Epithelial cell of prostate (primary cell): ENCODE data around the gene CPLX4.

Source experiments
- DNase-seq: peaks from one replicate; pipeline ENCODE4 v3.0.0-alpha.2; 2011; ENCODE audit warnings: low read depth, low spot score
- H3K27ac ChIP-seq: fragments of 450-650 bp; 2 replicates; pipeline ENCODE4 v1.5.1; 2017; ENCODE audit warnings: mild to moderate bottlenecking

The CPLX4 gene, protein sequence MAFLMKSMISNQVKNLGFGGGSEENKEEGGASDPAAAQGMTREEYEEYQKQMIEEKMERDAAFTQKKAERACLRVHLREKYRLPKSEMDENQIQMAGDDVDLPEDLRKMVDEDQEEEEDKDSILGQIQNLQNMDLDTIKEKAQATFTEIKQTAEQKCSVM

DNA sequence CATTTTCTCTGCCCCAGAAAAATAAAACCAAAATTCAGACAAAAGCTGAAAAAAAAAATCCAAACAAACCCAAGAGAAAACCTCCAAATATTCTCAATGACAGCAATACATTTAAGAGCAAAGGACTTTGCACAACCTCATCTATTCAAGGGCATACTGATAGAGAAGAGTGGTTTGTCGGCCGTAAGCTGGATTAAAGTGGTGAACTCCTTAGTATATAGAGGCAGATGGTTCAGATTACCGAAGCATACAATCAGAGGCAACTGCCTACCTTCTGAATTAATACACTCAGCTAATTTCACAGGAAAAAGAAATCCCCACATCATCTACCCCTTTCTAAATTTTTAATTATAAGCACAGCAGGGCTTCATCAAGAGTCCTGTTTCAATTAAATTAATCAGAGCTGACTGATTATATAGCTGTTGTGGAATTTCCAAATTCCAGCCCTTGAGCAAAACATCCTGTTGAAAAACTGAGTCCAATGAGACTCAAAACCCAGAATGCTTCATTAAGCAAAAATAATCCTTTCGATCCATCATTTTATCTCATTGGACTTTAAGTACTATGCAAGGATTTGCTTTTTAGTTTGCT lies at the start of gene CPLX4:
CPLX4 (minus strand) TSS at position 190 of the 591 bp plus-strand sequence; CDS start at position 3, 187 bp downstream.
- DNase-seq, result no peak
- no peak within 1 kb of the TSS for H3K27ac ChIP-seq

DNA sequence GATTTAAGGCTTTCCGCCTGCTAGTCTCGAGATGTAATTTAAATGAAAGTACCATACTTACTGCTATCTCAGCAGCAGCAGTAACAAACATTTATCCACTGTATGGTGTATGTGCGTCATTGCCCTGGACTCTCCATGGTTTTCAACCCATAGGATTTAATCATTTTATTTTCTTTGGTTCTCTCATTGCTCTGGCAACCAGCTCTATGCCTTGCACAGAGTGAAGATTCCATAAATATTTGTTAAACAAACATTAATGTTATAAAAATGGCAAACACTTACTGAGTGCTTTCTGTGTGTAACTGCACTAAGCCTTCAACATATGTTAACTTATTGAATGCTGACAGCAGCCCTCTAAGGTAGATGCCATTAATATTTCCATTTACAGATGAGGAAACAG lies 41.9 kb upstream of the CPLX4 start:
- DNase-seq, result no peak
- H3K27ac ChIP-seq, result no peak overlapping the region

DNA sequence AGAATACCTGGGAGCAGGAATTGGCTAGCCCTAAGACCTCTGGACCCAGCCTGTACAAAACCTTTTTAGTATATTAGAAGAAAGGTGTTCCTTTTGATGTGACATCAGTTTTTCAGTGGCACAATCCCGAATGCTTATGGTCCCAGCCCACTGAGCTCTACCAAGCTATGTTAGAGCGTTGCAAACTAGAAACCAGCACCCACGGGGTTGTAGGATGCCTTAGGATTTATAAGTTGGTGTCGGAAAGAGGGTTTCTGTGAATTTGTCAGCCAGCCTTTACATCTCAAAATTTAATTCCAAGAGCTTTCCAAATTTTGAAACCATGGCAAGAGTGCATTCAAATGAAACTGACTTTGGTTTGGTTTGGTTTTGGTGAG lies 41.1 kb upstream of the CPLX4 start:
- H3K27ac ChIP-seq, result no peak overlapping the region
- DNase-seq, result no peak

DNA sequence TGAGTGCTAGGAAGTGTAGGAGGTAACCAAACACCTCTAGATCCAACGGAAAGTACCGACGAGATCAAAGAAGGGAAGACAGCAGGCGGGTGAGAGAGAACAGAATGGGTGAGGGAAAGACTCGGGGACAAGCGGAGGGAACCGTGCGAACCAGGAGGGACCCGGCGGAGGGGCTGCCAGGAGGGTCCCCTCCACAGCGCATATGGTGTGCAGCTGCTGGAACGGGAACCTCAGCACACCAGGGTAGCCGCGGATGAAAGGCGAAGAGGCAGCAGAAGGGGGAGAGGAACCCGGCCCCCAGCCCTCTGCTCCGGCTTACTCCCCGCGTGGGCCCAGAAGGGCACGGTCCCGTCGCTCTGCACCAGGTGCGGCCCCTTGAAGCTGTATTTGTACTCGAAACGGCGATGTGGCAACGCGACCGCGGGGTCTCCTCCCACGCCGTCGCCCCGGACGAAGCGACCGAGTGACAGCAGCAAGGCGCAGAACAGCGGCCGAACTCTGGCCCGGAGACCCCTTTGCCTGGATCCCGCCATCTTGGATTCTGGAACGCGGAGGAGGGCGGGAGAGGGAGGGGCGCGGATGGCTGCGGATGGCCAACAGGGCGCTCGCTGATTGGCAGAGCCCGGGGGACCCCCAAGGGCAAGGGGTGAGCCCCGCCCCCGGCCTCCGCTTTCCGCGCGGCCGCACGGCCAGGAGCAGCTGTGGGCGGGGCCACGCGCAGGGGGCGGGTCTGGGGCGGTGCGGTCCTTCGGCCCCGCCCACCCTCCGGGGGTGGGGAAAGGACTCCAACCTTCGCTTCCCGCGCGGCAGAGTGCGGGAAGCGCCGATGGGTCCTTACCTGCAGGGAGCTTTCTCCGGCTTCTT lies 40.5 kb upstream of the CPLX4 start, which contains the start of gene LMAN1:
LMAN1 (minus strand) TSS at position 554 of the 864 bp plus-strand sequence; CDS start at position 533, 21 bp downstream.
- peak; percentile 51 for DNase-seq
- peak within 1 kb of the TSS; percentile 65 for H3K27ac ChIP-seq

DNA sequence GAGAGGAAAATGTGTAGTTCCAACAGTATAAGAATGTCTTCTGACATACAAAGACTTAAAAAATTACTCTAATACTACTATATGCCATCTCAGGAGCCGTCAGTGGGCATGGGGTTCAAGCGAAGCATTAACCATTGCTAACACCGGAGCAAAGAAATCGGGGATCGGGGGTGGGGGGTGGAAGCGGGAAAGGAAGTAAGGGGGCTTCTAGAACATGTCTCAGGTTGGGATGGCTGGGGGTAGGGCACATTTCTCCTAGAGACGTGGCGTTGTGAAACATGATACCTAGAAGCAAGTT lies 39.9 kb upstream of the CPLX4 start:
- H3K27ac ChIP-seq, result peak overlapping the region; percentile 65
- DNase-seq, result no peak

DNA sequence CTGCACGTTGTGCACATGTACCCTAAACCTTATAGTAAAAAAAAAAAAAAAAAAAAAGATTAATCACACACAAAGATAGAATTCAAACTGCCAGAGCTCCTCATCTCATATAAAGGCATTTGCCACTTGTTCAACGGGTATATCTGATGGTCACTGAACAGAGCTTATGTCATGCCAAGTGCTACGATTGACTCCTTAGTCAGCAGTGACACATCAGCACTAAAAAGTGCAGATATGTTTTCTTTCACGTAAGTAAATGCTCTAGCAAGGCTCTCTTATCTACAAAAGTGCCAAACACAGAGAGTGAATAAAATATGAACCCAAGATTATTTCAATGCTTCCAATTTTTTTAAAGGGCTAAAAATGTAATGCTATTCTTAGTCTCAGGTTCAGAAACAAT lies 39.5 kb upstream of the CPLX4 start:
- peak overlapping the region; percentile 65 for H3K27ac ChIP-seq
- DNase-seq, result peak; percentile 63

DNA sequence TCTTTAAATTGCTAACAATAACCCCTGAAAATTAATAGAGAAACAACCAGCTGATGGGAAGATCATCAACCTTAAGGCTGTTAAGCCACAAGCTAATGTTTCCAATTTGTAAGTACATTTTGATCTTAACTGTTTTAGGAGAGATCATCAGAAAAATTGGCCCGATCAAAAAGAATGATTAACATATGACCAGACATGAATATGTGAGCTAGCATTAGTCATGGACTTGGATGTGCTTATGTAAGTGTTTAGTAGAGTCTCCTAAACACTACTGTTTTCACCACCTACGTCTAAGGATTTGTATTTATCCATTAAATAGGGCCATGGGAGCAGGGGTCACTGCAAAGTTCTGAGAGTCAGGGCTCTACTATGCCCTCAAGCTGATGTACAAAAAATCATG lies 36.3 kb upstream of the CPLX4 start:
- DNase-seq, result no peak
- no peak overlapping the region for H3K27ac ChIP-seq

DNA sequence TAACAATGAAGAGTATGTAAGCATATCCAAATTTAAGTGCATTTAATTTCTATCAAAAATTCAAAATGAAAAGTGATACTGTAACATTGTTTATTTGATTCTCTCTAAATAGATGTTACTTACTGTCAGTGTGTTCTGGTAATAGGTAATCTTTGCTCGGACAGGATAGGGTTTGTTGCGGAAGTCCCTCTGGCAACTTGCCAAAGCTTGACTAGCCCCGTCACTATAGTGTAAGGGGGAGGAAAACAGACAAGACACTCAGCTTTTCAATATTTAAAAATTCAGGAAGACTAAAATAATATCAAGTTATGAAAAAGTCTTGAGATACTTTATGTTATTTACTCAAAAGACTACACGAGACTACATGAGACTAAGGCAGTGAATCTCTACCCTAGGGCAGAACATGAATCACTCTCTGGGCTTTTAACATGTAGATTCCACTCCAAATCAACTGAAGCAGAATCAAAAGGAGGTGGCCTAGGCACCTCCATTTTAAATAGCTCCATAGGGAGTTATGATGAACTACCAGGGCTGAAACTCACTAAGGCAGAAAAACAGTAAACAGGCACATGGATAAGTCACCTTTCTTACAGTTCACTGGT lies 34.7 kb upstream of the CPLX4 start:
- no peak for DNase-seq
- H3K27ac ChIP-seq, result no peak overlapping the region

DNA sequence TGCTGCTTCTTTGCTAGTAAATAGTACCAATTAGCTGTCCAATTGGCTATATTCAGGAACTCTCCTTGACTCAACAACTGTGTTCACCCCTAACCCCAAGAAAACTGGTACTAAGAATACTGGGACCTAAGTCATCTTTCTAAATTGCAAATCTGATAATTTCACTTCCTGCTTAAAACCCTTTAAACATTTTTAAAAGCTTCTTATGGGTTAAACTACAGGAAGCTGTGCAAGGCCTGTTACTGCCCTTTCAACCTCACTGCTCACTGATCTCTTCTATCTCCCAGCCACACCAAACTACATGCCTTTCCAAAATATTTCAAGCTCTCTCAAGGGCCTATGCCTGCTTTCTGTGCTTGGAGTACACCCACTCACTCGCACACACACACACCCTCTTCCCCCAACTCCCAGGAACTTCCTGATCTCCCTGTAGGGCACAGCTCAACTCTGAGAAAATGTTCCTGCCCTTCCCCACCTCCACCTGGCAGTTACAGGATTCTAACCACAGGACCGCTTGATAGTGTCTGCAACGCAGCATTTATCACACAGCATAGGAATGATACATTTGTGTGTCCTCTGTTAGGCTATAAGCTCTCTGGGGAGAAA lies 33.9 kb upstream of the CPLX4 start:
- DNase-seq, result no peak

DNA sequence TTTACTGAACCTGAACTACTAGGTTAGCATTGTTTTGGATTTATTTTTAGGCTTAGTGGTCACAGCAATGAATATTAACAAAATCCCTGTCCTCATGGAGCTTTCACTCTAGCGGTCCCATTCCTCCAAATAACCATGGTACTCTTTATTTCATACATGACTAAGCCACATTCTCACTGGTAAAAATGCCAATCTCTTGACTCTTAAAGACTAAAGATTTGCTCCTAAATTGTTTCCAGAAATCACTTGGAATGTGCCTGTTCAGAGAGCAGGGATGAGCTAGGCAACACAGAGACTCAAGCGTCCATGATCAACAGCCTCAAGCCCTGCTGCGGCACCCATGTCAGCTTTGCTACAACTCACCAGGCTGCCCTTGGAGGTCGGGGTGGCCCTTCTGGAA lies 27.1 kb upstream of the CPLX4 start:
- no peak overlapping the region for H3K27ac ChIP-seq
- DNase-seq, result no peak

More for the DNA sequence above, 33.9 kb upstream of the CPLX4 start:
- no peak overlapping the region for H3K27ac ChIP-seq

DNA sequence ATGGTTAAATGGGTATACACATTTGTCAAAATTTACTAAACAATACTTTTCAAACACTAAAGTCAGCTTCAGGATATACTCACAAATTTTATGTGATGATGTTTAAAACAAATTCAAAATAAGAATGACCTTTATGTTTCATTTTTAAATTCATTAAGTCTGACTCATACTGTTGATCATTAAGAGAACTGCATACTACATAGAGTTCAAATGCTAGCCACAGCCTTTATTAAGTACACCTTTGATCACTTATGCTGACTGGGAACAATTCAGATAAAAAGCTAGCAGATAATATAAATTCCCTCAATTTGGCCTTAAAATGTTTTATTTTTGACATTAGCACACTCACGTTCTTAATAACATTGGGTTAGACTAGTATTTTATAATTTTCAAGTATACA lies 26.5 kb upstream of the CPLX4 start:
- DNase-seq, result no peak
- H3K27ac ChIP-seq, result no peak overlapping the region

DNA sequence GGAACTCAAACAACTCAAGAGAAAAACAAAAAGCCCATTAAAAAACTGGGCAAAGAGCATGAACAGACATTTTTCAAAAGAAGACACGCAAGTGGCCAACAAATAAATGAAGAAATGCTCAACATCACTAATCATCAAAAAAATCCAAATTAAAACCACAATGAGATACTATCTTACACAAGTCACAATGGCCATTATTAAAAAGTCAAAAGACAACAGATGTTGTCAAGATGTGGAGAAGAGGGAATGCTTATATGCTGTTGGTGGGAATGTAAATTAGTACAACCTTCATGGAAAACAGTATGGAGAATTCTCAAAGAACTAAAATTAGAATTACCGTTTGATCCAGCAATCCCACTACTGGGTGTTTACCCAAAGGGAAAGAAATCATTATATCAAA lies 25.5 kb upstream of the CPLX4 start:
- no peak for DNase-seq

DNA sequence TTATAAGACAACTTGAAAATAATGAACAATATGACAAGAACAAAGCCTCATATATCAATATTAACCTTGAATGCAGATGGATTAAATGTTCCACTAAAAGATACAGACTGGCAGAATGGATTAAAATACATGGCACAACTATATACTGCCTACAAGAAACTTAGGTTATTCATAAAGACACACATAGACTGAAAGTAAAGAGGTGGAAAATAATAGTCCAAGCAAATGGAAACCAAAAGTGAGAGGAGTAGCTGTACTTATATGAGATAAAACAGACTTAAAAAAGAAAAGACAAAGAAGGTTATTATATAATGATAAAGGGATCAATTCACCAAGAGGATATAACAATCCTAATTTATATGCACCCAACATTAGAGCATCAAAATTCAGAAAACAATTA lies 22.4 kb upstream of the CPLX4 start:
- no peak for DNase-seq
- H3K27ac ChIP-seq, result no peak overlapping the region

More for the DNA sequence above, 25.5 kb upstream of the CPLX4 start:
- H3K27ac ChIP-seq, result no peak overlapping the region

DNA sequence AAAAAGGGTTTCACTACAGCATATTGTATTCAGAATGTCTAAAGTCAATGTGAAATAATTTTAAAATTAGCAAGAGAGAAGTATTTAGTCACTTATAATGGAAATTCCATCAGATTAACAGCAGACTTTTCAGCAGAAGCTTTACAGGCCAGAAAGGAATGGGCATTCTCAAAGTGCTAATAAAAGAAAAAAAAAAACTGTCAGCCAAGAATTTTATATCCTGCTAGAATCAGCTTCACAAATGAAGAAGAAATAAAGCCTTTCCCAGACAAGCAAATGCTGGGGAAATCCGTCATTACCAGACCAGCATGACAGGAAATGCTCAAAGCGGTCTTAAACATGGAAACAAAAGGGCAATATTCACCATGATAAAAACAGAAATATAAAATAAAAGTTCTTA lies 21.9 kb upstream of the CPLX4 start:
- no peak overlapping the region for H3K27ac ChIP-seq
- DNase-seq, result no peak

DNA sequence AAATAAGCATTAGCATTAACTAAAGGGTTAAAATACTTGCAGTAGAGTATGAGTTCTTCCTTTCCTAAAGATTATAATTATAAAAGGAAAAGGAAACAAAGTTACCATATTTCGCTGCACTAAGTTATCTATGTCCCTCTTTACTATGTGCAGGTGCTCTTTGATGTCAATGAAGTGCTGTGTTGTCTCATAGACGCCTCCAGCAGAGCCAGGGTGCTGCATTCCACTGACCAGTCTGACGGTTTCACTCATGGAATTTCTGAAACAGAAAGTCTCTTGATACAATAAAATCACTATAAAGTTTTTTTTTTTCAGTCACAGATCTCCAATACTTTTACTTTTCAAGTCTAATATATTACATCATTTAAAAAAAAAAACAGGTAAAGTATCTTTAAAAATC lies 14.5 kb upstream of the CPLX4 start:
- no peak for DNase-seq
- no peak overlapping the region for H3K27ac ChIP-seq

DNA sequence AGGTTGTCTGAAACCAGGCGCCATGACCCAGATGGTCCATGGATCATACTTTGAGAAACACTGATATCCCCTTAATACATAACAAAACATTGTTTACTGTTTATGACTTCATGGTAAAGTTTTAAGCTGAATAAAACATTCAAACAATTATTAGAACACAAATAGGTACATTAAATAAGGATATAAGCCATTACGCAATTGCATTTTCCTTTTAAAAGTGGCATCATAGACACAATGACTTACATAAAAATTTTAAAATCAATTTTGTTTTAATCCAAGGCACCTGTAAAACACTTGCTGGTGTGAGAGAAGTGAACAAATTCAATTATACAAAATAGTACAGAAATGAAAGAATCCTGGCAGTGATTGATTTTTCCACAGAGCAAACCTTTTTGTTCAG lies 10.2 kb upstream of the CPLX4 start:
- DNase-seq, result no peak
- no peak overlapping the region for H3K27ac ChIP-seq

DNA sequence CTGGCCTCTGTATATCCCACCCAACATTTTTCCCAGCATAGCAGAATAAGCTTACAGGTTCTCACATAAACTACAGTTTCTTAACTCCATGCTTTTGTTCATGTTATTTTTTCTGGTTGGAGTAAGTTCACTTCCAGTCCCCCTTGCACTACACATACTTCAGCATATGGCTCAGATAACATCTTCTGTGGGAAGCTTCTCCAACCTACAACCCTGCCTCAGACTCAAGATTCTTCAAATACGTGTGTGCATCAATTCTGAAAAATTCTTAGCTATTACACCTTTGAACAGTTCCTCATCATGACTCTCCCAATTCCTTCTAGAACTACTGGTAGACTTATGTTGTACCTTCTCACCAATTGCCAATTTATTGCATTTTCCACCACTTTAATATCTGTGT lies 7.5 kb upstream of the CPLX4 start:
- no peak overlapping the region for H3K27ac ChIP-seq
- DNase-seq, result no peak

DNA sequence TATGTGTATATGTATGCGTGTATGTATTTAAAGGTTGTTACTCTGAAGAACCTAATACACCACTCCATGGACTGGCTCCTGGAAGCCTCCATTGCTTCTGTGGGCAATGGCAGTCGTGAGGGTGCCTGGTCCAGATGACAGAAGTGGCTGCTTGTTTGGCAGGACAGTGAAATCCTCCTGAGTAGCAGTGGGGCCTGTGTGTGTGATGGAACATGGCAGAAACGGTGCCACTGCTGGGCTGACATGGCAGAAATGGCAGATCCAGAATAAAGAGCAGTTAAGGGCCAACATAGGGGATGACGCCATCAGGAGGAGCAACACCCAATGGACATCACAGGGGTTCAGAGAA lies 6.1 kb upstream of the CPLX4 start:
- no peak overlapping the region for H3K27ac ChIP-seq

DNA sequence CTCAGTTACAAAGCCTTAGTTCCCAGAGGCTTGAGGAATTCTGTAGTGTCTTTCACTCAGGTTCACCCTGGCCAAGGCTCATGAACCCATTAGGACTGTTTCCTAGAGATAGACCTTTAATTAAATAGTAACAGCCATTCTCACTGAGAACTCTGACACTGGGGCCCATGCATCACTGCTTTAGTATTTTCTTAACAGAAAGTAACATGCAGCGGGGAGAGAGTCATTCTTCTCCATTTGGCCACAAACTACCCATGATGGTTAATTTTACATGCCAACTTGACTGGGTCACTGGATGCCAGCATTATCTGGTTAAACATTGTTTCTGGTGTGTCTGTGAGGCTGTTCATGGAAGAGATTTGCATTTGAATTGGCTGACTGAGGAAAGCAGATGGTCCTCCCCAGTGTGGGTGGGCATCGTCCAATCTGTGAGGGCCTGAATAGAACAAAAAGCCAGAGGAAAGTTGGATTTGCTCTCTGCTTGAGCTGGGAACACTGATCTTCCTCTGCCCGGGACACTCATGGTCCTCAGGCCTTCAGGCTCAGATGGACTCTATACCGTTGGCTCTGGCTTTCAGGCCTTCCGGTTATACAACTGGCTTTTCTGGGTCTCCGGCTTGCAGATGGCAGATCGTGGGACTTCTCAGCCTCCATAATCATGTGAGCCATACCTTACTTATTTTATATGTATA lies 5.6 kb upstream of the CPLX4 start:
- DNase-seq, result no peak
- H3K27ac ChIP-seq, result no peak overlapping the region

More for the DNA sequence above, 6.1 kb upstream of the CPLX4 start:
- no peak for DNase-seq

DNA sequence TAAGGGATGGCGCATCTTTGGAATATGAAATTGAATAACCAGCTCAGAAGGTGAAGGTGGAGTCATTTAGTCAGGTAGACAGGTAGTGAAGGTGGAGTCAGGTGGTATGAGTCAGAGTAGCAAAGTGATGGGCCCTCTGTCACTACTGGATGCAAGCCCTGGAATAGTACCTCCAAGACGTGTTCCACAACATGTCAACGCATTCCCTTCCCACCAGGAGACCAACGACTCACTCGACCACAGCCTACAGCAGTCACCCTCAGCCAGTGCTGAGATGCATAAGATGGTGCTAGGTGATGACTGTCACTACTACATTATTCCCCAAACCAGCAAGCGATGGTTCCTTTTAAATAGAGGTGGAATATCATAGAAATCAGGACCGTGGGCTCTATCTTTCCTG lies 6.8 kb downstream of the CPLX4 start:
- DNase-seq, result peak; percentile 37

More for the DNA sequence above, 6.8 kb downstream of the CPLX4 start:
- H3K27ac ChIP-seq, result no peak overlapping the region
